Measurements from ENCODE around the gene AP2S1. TPM values are rescaled to one million over a fixed set of nuclear protein-coding genes. Genes with fewer than 3 reads are reported as not detected.
"Not testable (repeated sequence)": the region's sequence is repeated elsewhere in the genome, so short reads cannot be mapped to it uniquely, and the experiment has no call there.

The AP2S1 gene
- total RNA-seq, 3 donors from 2014 or later: 90.8 to 141 (median 107) TPM

- ATAC-seq (no peak), DNase-seq (no peak)
- H3K9me3 ChIP-seq: no peaks in the 10 kb centered on the region
- peaks cover 23% of the 10 kb centered on the region for H3K4me1 ChIP-seq (ENCODE audit: low read depth)
- no peak overlapping the region for H3K4me3 ChIP-seq
- no peak for TF ChIP-seq CTCF (IDR thresholded peaks at IDR 0.05)
- intact Hi-C loops (cut with DNase I, micrococcal nuclease): no loop called here
- H3K36me3 ChIP-seq (ENCODE audit: low read depth): no peaks in the 10 kb centered on the region
Measured at GRCh38 chr19:46824890-46825730, 25.5 kb downstream of the AP2S1 start.

GRCh38 chr19:46823049-46823448 is 27.6 kb downstream of the AP2S1 start:
- H3K36me3 ChIP-seq (ENCODE audit: low read depth): no peaks in the 10 kb centered on the region
- H3K4me3 ChIP-seq: no peak overlapping the region
- intact Hi-C loops (cut with DNase I, micrococcal nuclease): no loop called here
- DNase-seq (no peak), ATAC-seq (no peak)
- H3K4me1 ChIP-seq (ENCODE audit: low read depth): peaks cover 21% of the 10 kb centered on the region
- no peaks in the 10 kb centered on the region for H3K9me3 ChIP-seq
- no peak for TF ChIP-seq CTCF (IDR thresholded peaks at IDR 0.05)

GRCh38 chr19:46822410-46822787 is 28.2 kb downstream of the AP2S1 start:
- H3K36me3 ChIP-seq (ENCODE audit: low read depth); H3K9me3 ChIP-seq; intact Hi-C loops (cut with DNase I, micrococcal nuclease); DNase-seq; ATAC-seq; H3K4me3 ChIP-seq: not testable (repeated sequence)
- H3K4me1 ChIP-seq (ENCODE audit: low read depth): peaks cover 21% of the 10 kb centered on the region

GRCh38 chr19:46821512-46822409 is 28.9 kb downstream of the AP2S1 start:
- intact Hi-C loops (cut with DNase I, micrococcal nuclease): no loop called here
- no peak for TF ChIP-seq CTCF (IDR thresholded peaks at IDR 0.05)
- DNase-seq (peak; percentile 39 to 87 (median 76)), ATAC-seq (peak; percentile 82)
- H3K4me1 ChIP-seq (ENCODE audit: low read depth): peaks cover 21% of the 10 kb centered on the region
- no peak overlapping the region for H3K4me3 ChIP-seq
- no peaks in the 10 kb centered on the region for H3K9me3 ChIP-seq
- no peaks in the 10 kb centered on the region for H3K36me3 ChIP-seq (ENCODE audit: low read depth)

- DNase-seq (no peak), ATAC-seq (no peak)
- H3K4me1 ChIP-seq (ENCODE audit: low read depth): peaks cover 21% of the 10 kb centered on the region
- H3K36me3 ChIP-seq (ENCODE audit: low read depth): no peaks in the 10 kb centered on the region
- no peaks in the 10 kb centered on the region for H3K9me3 ChIP-seq
- intact Hi-C loops (cut with DNase I, micrococcal nuclease): no loop called here
- no peak for TF ChIP-seq CTCF (IDR thresholded peaks at IDR 0.05)
- H3K4me3 ChIP-seq: no peak overlapping the region
Measured at GRCh38 chr19:46818812-46819211, 31.8 kb downstream of the AP2S1 start.
